Neuronal stem cell (in vitro differentiated cells): ENCODE results near the gene STARD9.
A peak's percentile ranks its signal among the peaks of the same experiment; 100 is the strongest.

Source experiments
- DNase-seq: peaks from one replicate; pipeline ENCODE4 v3.0.0-alpha.2; 2013; ENCODE audit warnings: low spot score
- H2AFZ ChIP-seq: one replicate; pipeline ENCODE4 v1.6.1; 2013; ENCODE audit warnings: mild to moderate bottlenecking, low read length, inconsistent platforms
- H2AK5ac ChIP-seq: 2 replicates; pipeline ENCODE4 v1.6.1; 2013; ENCODE audit warnings: low read depth, mild to moderate bottlenecking, inconsistent platforms, low read length, moderate library complexity, mixed read lengths
- H2BK120ac ChIP-seq: 2 replicates; pipeline ENCODE4 v1.6.1; 2013; ENCODE audit warnings: low read depth, mild to moderate bottlenecking, inconsistent platforms, low read length, moderate library complexity, mixed read lengths
- H2BK12ac ChIP-seq: one replicate; pipeline ENCODE4 v1.6.1; 2013; ENCODE audit warnings: low read length, inconsistent platforms
- H2BK15ac ChIP-seq: 2 replicates; pipeline ENCODE4 v1.6.1; 2013; ENCODE audit warnings: mild to moderate bottlenecking, low read length, inconsistent platforms, mixed read lengths
- H2BK5ac ChIP-seq: one replicate; pipeline ENCODE4 v1.6.1; 2013; ENCODE audit warnings: inconsistent platforms, mild to moderate bottlenecking, low read length, moderate library complexity
- H3K14ac ChIP-seq: one replicate; pipeline ENCODE4 v1.6.1; 2013; ENCODE audit warnings: low read length, inconsistent platforms
- H3K18ac ChIP-seq: 2 replicates; pipeline ENCODE4 v1.6.1; 2013; ENCODE audit warnings: low read length, inconsistent platforms
- H3K23ac ChIP-seq: 2 replicates; pipeline ENCODE4 v1.6.1; 2013; ENCODE audit warnings: low read depth, mild to moderate bottlenecking, mixed read lengths, low read length, inconsistent platforms; ENCODE audit not compliant: poor library complexity
- H3K27ac ChIP-seq: replicated peaks from 3 replicates; pipeline ENCODE4 v1.5.1; 2013; ENCODE audit warnings: low read length, inconsistent platforms
- H3K27me3 ChIP-seq, 3 experiments: 2 replicates each; pipeline ENCODE4 v1.6.1; 2013; ENCODE audit warnings: low read length in 3 of 3, mild to moderate bottlenecking in 2 of 3, inconsistent platforms in 1 of 3, low read depth in 1 of 3, mixed read lengths in 1 of 3, moderate library complexity in 1 of 3; ENCODE audit not compliant: control insufficient read depth in 3 of 3, insufficient read depth in 3 of 3
- H3K36me3 ChIP-seq, 2 donors: replicated peaks in 1 of 2; 2 replicates each; pipeline ENCODE4 v1.6.1; 2013; ENCODE audit warnings: low read length in 2 of 2; ENCODE audit not compliant: control insufficient read depth in 2 of 2, insufficient read depth in 2 of 2
- H3K4ac ChIP-seq: 2 replicates; pipeline ENCODE4 v1.6.1; 2013; ENCODE audit warnings: inconsistent platforms, mild to moderate bottlenecking, low read length, moderate library complexity
- H3K4me1 ChIP-seq, 2 donors: 1 replicate in 1 of 2; 2 replicates in 1 of 2; pipeline ENCODE4 v1.6.1; 2013; ENCODE audit warnings: low read length in 2 of 2, low read depth in 1 of 2; ENCODE audit not compliant: control insufficient read depth in 2 of 2, insufficient read depth in 1 of 2
- H3K4me2 ChIP-seq: one replicate; pipeline ENCODE4 v1.6.1; 2013; ENCODE audit warnings: mild to moderate bottlenecking, low read length, inconsistent platforms; ENCODE audit not compliant: insufficient read depth, poor library complexity, severe bottlenecking
- H3K4me3 ChIP-seq, 2 donors: 2 replicates each; pipeline ENCODE4 v1.5.1; 2013; ENCODE audit warnings: low read length in 2 of 2, mild to moderate bottlenecking in 2 of 2, inconsistent platforms in 1 of 2, moderate library complexity in 1 of 2
- H3K79me1 ChIP-seq: one replicate; pipeline ENCODE4 v1.6.1; 2013; ENCODE audit warnings: low read depth, mild to moderate bottlenecking, inconsistent platforms, low read length, moderate library complexity
- H3K9ac ChIP-seq: one replicate; pipeline ENCODE4 v1.6.1; 2013; ENCODE audit warnings: mild to moderate bottlenecking, low read depth, low read length, inconsistent platforms; ENCODE audit not compliant: poor library complexity
- H3K9me3 ChIP-seq, 2 donors: replicated peaks in 1 of 2; 2 replicates each; pipeline versions ENCODE3 to v1.6.1; 2013; ENCODE audit warnings: low read length in 2 of 2, mild to moderate bottlenecking in 2 of 2, inconsistent platforms in 1 of 2, low read depth in 1 of 2, mixed read lengths in 1 of 2, moderate library complexity in 1 of 2; ENCODE audit not compliant: control insufficient read depth in 2 of 2, insufficient read depth in 1 of 2
- H4K8ac ChIP-seq: one replicate; pipeline ENCODE4 v1.6.1; 2013; ENCODE audit warnings: low read depth, mild to moderate bottlenecking, inconsistent platforms, low read length, moderate library complexity
- H4K91ac ChIP-seq: one replicate; pipeline ENCODE4 v1.6.1; 2013; ENCODE audit warnings: low read length, low read depth, mild to moderate bottlenecking, inconsistent platforms; ENCODE audit not compliant: poor library complexity
- WGBS, 2 donors: extraction: QIAGEN DNeasy Blood & Tissue Kit; methylation state at CpG; one replicate each; pipeline ENCODE4 v1.1.7; 2013; ENCODE audit warnings: missing lambda C conversion rate in 2 of 2, mixed read lengths in 1 of 2; ENCODE audit not compliant: insufficient read length in 2 of 2, insufficient replicate concordance in 1 of 2; ENCODE audit errors: extremely low coverage in 2 of 2; 5-methylcytosine and 5-hydroxymethylcytosine counted together

The STARD9 gene

DNA sequence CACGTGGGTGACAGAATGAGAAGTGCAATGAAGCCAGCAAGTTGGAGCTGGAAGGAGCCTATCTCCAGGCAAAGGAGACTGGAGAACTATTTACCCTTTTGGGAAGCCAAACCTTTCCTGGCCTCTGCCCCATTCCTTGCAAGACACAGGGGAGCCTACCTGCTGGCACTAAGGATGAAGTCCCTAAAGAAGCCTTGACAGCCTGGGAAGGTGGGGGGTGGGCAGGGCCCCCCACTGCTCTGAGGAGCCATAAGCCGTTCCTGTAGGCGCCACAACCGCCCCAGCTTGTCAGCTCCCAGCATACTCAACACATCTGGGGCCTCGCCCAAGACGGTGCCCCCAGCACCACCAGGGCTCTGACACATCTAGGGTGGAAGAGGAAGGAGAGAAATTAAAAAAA, 156.1 kb downstream of the STARD9 start:
- Histone ChIP-seq H3K9ac (no peak overlapping the region), H3K9me3 (no peaks in the 10 kb centered on the region), H3K27ac (no peak overlapping the region), H3K36me3 (peaks cover 50 to 93% of the 10 kb centered on the region in 2 donors), H2BK12ac (no peak overlapping the region), H4K91ac (no peak overlapping the region), H2BK120ac (no peak overlapping the region), H3K4me3 (no peak overlapping the region), H3K27me3 (no peaks in the 10 kb centered on the region), H2AFZ (no peak overlapping the region), H3K4me1 (peaks cover 3 to 5% of the 10 kb centered on the region in 2 donors), H2BK5ac (no peak overlapping the region), H4K8ac (no peak overlapping the region), H3K4me2 (no peak overlapping the region), H3K14ac (no peak overlapping the region), H3K4ac (no peak overlapping the region), H3K23ac (no peak overlapping the region), H3K79me1 (no peaks in the 10 kb centered on the region), H2AK5ac (no peak overlapping the region), H2BK15ac (no peak overlapping the region), H3K18ac (no peak overlapping the region)
- no CpG with 5 or more reads among the region's 6 CpGs for WGBS, 2 donors
- DNase-seq, result no peak

GRCh38 chr15:42732095-42732827, 156.9 kb downstream of the STARD9 start:
- H2BK5ac ChIP-seq, result no peak overlapping the region
- H2AK5ac ChIP-seq, result no peak overlapping the region
- peak overlapping the region; percentile 6 for H3K9ac ChIP-seq
- H4K8ac ChIP-seq, result no peak overlapping the region
- H3K36me3 ChIP-seq, result peaks cover 49 to 85% of the 10 kb centered on the region in 2 donors
- DNase-seq, result no peak
- H2BK120ac ChIP-seq, result no peak overlapping the region
- H2BK12ac ChIP-seq, result no peak overlapping the region
- H3K27ac ChIP-seq, result no peak overlapping the region
- H3K23ac ChIP-seq, result no peak overlapping the region
- H3K14ac ChIP-seq, result no peak overlapping the region
- H2BK15ac ChIP-seq, result no peak overlapping the region
- H3K4me3 ChIP-seq, result peak overlapping the region in 1 of 2 donors; percentile 3
- no peak overlapping the region for H3K4me2 ChIP-seq
- H3K27me3 ChIP-seq, result no peaks in the 10 kb centered on the region
- H2AFZ ChIP-seq, result no peak overlapping the region
- no peaks in the 10 kb centered on the region for H3K79me1 ChIP-seq
- H3K4me1 ChIP-seq, result peaks cover 3 to 5% of the 10 kb centered on the region in 2 donors
- H4K91ac ChIP-seq, result no peak overlapping the region
- WGBS, 2 donors, result no CpG with 5 or more reads among the region's 15 CpGs
- no peak overlapping the region for H3K18ac ChIP-seq
- no peak overlapping the region for H3K4ac ChIP-seq
- no peaks in the 10 kb centered on the region for H3K9me3 ChIP-seq

- H3K9ac ChIP-seq, result no peak overlapping the region
- no peak overlapping the region for H2BK15ac ChIP-seq
- peaks cover 3% of the 10 kb centered on the region in 2 donors for H3K4me1 ChIP-seq
- no peak overlapping the region for H3K4ac ChIP-seq
- no peaks in the 10 kb centered on the region for H3K27me3 ChIP-seq
- H3K36me3 ChIP-seq, result peaks cover 49 to 78% of the 10 kb centered on the region in 2 donors
- no peak overlapping the region for H3K23ac ChIP-seq
- no peak overlapping the region for H3K27ac ChIP-seq
- no peak overlapping the region for H3K18ac ChIP-seq
- H2AK5ac ChIP-seq, result no peak overlapping the region
- H4K8ac ChIP-seq, result no peak overlapping the region
- no peak for DNase-seq
- no peak overlapping the region for H3K4me2 ChIP-seq
- no CpG with 5 or more reads among the region's 11 CpGs for WGBS, 2 donors
- H3K9me3 ChIP-seq, result no peaks in the 10 kb centered on the region
- no peak overlapping the region for H4K91ac ChIP-seq
- H2AFZ ChIP-seq, result no peak overlapping the region
- H2BK12ac ChIP-seq, result no peak overlapping the region
- no peak overlapping the region for H2BK5ac ChIP-seq
- H3K79me1 ChIP-seq, result no peaks in the 10 kb centered on the region
- no peak overlapping the region for H3K14ac ChIP-seq
- H3K4me3 ChIP-seq, result no peak overlapping the region
- no peak overlapping the region for H2BK120ac ChIP-seq
Observed at GRCh38 chr15:42733027-42733426, 157.6 kb downstream of the STARD9 start.

DNA sequence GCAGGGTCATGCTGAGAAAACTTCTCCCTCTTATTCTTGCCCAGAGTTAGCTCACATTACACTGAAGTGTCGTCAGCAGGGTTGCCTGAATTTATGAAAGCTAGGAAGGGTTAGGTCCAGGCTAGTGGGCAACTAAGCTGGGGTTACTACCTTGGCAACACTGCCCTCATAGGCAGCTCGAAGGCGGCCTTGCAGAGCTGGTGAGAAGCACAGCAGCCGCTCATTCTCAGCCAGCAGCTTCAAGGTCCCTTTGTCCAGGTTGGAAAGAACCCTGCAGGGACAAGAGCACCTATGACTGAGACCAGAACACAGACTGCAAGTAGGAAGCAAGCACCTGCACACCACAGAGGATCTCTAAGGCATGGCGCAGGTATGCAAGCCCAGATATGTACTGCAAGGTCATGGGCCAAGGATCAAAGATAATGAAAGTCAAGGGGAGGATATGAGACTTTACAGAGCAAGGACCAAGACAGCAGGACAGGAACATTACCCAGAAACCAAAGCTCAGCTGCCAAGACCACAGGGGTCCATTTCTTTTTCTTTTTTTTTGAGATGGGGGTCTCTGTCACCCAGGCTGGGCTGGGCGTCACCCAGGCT, 158.8 kb downstream of the STARD9 start:
- Histone ChIP-seq H2AFZ (no peak overlapping the region), H3K4me2 (no peak overlapping the region), H3K79me1 (no peaks in the 10 kb centered on the region), H2BK5ac (no peak overlapping the region), H3K14ac (no peak overlapping the region), H3K4me3 (no peak overlapping the region), H3K9ac (no peak overlapping the region), H3K23ac (no peak overlapping the region), H3K18ac (no peak overlapping the region), H4K8ac (no peak overlapping the region), H3K4me1 (peaks cover 3% of the 10 kb centered on the region in 2 donors), H2BK120ac (no peak overlapping the region), H3K36me3 (peaks cover 46 to 66% of the 10 kb centered on the region in 2 donors), H3K27ac (no peak overlapping the region), H3K4ac (no peak overlapping the region), H2BK15ac (no peak overlapping the region), H3K27me3 (no peaks in the 10 kb centered on the region), H2BK12ac (no peak overlapping the region), H2AK5ac (no peak overlapping the region), H3K9me3 (no peaks in the 10 kb centered on the region), H4K91ac (no peak overlapping the region)
- no CpG with 5 or more reads among the region's 6 CpGs for WGBS, 2 donors
- DNase-seq, result no peak
